Neutrophil (primary cell): ENCODE measurements around the gene ASPM.
A peak's percentile ranks its signal among the peaks of the same experiment; 100 is the strongest.

Experiments
- H3K27ac ChIP-seq: fragments of 200-600 bp; sonication (generic); 2 replicates; pipeline ENCODE4 v1.5.1; 2016; ENCODE audit warnings: mild to moderate bottlenecking, moderate library complexity
- H3K27me3 ChIP-seq: fragments of 200-600 bp; sonication (generic); 2 replicates; pipeline ENCODE4 v1.6.0; 2016; ENCODE audit warnings: mild to moderate bottlenecking
- H3K36me3 ChIP-seq: fragments of 200-600 bp; sonication (generic); 2 replicates; pipeline ENCODE4 v1.5.1; 2017
- H3K4me1 ChIP-seq, 2 experiments: fragments of 200-600 bp in 1 of 2; sonication (generic) in 1 of 2; 1 replicate in 1 of 2; 2 replicates in 1 of 2; pipeline versions ENCODE4 v1.5.1 to v1.6.1; 2013 to 2016; ENCODE audit warnings: low read depth in 1 of 2, low read length in 1 of 2, mild to moderate bottlenecking in 1 of 2, moderate library complexity in 1 of 2; ENCODE audit not compliant: control insufficient read depth in 1 of 2, insufficient read depth in 1 of 2
- H3K4me3 ChIP-seq, 2 experiments: fragments of 200-600 bp in 1 of 2; sonication (generic) in 1 of 2; 1 replicate in 1 of 2; 2 replicates in 1 of 2; pipeline ENCODE4 v1.5.1; 2013 to 2016; ENCODE audit warnings: low read depth in 1 of 2, low read length in 1 of 2, mild to moderate bottlenecking in 1 of 2, moderate library complexity in 1 of 2
- H3K9me3 ChIP-seq: fragments of 200-600 bp; sonication (generic); 2 replicates; pipeline ENCODE4 v1.5.1; 2016
- TF ChIP-seq, protein P1 (sequence below): fragments of 200-600 bp; sonication (generic); IDR thresholded peaks from 2 replicates; pipeline ENCODE4 v1.5.1; 2016; ENCODE audit warnings: antibody characterized with exemption

The ASPM gene

DNA sequence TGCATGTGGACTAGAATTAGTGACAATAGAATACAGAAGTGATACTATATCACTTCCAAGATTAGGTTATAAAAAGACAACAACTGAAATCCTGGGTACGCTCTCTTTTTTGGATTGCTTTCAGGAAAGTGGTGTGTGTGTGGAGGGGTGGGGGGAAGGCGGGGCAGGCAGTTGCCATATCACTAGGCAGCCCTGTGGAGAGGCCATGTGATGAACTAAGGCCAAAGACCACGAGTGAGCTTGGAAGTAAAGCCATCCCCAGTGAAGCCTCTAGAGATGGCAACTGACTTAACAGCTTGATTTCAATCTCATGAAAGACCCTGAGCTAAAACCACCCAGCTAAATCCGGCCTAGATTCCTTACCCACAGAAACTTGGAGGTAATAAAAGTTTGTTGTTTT, 6.2 kb upstream of the ASPM start:
- H3K36me3 ChIP-seq: no peaks in the 10 kb centered on the region
- TF ChIP-seq, protein P1, sequence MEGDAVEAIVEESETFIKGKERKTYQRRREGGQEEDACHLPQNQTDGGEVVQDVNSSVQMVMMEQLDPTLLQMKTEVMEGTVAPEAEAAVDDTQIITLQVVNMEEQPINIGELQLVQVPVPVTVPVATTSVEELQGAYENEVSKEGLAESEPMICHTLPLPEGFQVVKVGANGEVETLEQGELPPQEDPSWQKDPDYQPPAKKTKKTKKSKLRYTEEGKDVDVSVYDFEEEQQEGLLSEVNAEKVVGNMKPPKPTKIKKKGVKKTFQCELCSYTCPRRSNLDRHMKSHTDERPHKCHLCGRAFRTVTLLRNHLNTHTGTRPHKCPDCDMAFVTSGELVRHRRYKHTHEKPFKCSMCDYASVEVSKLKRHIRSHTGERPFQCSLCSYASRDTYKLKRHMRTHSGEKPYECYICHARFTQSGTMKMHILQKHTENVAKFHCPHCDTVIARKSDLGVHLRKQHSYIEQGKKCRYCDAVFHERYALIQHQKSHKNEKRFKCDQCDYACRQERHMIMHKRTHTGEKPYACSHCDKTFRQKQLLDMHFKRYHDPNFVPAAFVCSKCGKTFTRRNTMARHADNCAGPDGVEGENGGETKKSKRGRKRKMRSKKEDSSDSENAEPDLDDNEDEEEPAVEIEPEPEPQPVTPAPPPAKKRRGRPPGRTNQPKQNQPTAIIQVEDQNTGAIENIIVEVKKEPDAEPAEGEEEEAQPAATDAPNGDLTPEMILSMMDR: no peak

DNA sequence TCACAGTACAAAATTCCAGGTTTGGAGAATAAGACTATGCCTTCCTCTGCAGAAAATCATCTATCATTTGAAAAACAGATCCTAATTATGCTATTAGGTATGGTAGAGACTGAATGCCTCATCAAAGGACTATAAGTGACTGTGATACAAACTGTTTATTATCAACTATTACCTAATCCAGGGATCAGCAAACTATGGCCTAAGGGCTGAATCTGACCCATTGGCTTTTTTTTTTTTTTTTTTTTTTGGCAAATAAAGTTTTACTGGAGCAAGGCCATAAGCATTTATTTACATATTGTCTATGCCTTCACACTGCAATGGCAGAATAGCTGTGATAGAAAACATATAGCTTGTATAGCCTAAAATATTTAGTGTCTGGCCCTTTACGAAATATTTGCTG, 4.7 kb upstream of the ASPM start:
- H3K27me3 ChIP-seq: no peaks in the 10 kb centered on the region
- H3K36me3 ChIP-seq: no peaks in the 10 kb centered on the region
- no peak overlapping the region for H3K27ac ChIP-seq
- no peak overlapping the region for H3K4me3 ChIP-seq
- TF ChIP-seq, protein P1: no peak
- H3K9me3 ChIP-seq: no peaks in the 10 kb centered on the region
- H3K4me1 ChIP-seq: peaks cover 6% of the 10 kb centered on the region in 2 experiments

More for the DNA sequence above, 6.2 kb upstream of the ASPM start:
- Histone ChIP-seq H3K4me3 (no peak overlapping the region), H3K27me3 (no peaks in the 10 kb centered on the region), H3K9me3 (no peaks in the 10 kb centered on the region), H3K27ac (no peak overlapping the region), H3K4me1 (no peaks in the 10 kb centered on the region)

DNA sequence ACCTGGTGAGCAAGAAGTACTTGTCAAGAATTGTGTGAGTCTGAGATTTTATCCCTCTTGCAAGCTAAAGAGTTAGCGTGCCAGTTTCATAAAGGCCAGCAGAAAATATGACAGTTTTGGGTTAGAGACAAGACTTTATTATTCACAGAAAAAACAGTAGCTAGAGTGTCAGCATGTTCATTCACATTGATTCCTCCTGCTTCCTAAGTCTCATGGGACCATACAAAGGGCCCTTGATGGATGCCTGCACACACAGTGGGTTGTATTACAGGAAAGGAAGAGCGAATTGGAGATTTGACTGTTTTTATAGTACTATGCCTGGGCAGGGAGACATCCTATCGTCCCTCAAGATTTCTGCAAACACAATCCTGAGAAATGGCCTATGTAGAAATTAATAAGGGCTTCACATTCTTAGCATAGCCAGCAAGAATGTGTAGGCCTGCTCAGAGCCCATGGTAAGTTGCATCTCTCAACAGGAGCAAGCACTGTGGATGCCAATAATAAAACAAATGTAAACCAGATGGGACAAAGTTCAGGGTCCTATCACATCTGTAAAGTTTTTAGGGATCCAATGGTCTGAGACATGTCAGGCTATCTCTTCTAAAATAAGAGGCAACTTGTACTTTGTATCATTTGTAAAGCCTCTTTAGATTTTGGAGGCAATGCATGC, 4.0 kb upstream of the ASPM start:
- Histone ChIP-seq H3K9me3 (no peaks in the 10 kb centered on the region), H3K27me3 (no peaks in the 10 kb centered on the region), H3K36me3 (no peaks in the 10 kb centered on the region), H3K4me3 (no peak overlapping the region), H3K27ac (no peak overlapping the region), H3K4me1 (peaks cover 12 to 13% of the 10 kb centered on the region in 2 experiments)
- TF ChIP-seq, protein P1: no peak

DNA sequence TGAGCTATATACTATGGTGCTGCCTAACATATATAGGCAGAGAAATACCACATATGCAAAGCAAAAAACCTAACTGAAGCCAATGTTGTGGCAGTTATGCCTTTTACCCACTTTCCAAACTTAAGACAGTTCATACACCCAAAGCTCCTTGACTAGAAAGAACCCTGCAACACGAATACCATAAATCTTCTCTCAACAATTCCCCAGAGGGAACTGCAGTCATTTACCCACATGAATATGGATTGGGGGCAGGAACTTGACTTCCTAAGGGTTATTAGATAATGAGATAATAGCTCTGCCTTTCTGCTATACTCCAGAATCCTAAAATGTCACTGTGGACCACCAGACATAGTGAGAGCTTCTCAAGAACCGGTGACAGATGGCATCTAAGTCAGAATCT, 2.9 kb upstream of the ASPM start:
- TF ChIP-seq, protein P1: no peak
- peaks cover 20 to 24% of the 10 kb centered on the region in 2 experiments for H3K4me1 ChIP-seq
- H3K27ac ChIP-seq: no peak overlapping the region
- no peaks in the 10 kb centered on the region for H3K9me3 ChIP-seq
- no peak overlapping the region for H3K4me3 ChIP-seq
- H3K27me3 ChIP-seq: no peaks in the 10 kb centered on the region
- H3K36me3 ChIP-seq: no peaks in the 10 kb centered on the region

DNA sequence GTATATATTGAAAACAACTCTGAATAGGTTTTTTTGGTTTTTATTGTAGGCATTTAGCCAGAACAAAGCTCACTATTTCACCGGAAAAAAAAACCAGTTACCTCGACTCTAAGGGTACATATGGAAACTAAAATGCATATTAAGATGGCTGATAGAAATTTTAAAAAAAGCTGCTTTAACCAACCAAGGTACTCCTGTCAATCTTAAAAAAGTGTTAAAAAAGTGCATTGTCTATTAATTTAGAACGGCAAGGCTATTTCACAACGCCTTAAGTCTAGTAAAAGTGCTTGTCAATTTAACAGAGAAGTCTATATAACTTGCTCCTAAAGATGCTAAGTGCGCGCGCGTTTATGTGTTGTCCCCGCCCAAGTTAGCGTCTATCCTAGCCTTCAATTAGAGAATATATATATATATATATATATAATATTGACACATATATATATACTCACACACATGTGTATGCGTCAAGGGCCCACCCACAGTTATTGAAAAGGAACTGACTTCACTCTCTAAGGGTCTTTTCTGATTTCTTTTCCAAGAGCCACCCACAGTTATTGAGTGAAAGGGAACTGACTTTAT, 934 bp downstream of the ASPM start:
- Histone ChIP-seq H3K36me3 (no peaks in the 10 kb centered on the region), H3K4me1 (peaks cover 24 to 30% of the 10 kb centered on the region in 2 experiments), H3K27ac (no peak overlapping the region), H3K27me3 (no peaks in the 10 kb centered on the region), H3K4me3 (peak overlapping the region; percentile 67 to 81), H3K9me3 (no peaks in the 10 kb centered on the region)
- TF ChIP-seq, protein P1: no peak
